ENCODE results near the gene ABL1. TPM values are rescaled to one million over a fixed set of nuclear protein-coding genes. Genes with fewer than 3 reads are reported as not detected.

Gene ABL1
- total RNA-seq: 100 to 1,000 TPM in 1 of 2 donors, 10 to 100 TPM in 1; 62.8 to 123 TPM

DNA sequence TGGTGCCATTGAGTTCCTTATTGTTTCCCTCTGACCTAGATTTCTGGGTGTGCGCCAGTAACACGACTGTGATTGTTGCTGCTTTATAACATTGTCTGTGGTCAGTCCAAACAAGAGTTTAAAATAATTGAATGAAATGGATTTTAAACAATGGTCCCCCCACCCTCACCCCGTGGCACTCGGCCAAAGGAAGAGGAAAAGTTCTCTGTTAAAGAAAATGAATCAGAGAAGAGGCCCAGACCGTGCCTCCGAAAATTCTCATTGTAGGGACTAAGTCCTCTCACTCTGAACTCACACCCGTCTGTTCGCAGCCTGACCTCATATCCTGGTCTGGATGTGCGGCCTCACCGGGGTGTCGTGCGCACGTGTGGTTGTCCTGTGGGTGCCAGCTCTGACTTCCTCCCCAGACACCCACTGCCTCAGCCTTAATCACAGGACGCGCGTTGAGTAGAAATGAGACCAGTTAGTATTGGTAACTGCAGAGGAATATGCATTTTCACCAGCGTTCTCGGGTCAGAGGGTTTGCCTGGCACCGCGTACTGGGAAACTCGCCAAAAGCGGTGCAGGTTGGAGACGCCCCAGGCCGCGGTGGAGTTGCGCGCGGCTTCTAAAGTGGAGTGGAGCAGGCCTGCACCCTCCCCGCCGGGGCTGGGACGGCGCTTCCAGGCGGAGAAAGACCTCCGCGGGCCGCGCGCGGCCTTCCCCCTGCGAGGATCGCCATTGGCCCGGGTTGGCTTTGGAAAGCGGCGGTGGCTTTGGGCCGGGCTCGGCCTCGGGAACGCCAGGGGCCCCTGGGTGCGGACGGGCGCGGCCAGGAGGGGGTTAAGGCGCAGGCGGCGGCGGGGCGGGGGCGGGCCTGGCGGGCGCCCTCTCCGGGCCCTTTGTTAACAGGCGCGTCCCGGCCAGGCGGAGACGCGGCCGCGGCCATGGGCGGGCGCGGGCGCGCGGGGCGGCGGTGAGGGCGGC, at the start of gene ABL1:
ABL1 (plus strand) TSS at position 884 of the 966 bp plus-strand sequence. CDS start 193 bp downstream, outside the sequence.
- TF ChIP-seq, protein P1, sequence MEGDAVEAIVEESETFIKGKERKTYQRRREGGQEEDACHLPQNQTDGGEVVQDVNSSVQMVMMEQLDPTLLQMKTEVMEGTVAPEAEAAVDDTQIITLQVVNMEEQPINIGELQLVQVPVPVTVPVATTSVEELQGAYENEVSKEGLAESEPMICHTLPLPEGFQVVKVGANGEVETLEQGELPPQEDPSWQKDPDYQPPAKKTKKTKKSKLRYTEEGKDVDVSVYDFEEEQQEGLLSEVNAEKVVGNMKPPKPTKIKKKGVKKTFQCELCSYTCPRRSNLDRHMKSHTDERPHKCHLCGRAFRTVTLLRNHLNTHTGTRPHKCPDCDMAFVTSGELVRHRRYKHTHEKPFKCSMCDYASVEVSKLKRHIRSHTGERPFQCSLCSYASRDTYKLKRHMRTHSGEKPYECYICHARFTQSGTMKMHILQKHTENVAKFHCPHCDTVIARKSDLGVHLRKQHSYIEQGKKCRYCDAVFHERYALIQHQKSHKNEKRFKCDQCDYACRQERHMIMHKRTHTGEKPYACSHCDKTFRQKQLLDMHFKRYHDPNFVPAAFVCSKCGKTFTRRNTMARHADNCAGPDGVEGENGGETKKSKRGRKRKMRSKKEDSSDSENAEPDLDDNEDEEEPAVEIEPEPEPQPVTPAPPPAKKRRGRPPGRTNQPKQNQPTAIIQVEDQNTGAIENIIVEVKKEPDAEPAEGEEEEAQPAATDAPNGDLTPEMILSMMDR (IDR thresholded peaks at IDR 0.05): no peak
- ATAC-seq (ENCODE audit: insufficient number of reproducible peaks, low FRiP score, low read depth) (peak; percentile 48), DNase-seq (ENCODE audit: low spot score) (peak; percentile 56)
- Histone ChIP-seq H3K27ac (peak within 1 kb of the TSS; percentile 91 to 92), H3K9me3 (no peaks in the 10 kb centered on the region), H3K4me1 (ENCODE audit: control insufficient read depth in 1 of 2, low read depth in 2 of 2) (peaks cover 21 to 45% of the 10 kb centered on the region in 2 donors), H3K4me3 (peak within 1 kb of the TSS; percentile 86), H3K36me3 (no peaks in the 10 kb centered on the region), H3K27me3 (replicated peaks; ENCODE audit: insufficient read depth) (no peaks in the 10 kb centered on the region)

DNA sequence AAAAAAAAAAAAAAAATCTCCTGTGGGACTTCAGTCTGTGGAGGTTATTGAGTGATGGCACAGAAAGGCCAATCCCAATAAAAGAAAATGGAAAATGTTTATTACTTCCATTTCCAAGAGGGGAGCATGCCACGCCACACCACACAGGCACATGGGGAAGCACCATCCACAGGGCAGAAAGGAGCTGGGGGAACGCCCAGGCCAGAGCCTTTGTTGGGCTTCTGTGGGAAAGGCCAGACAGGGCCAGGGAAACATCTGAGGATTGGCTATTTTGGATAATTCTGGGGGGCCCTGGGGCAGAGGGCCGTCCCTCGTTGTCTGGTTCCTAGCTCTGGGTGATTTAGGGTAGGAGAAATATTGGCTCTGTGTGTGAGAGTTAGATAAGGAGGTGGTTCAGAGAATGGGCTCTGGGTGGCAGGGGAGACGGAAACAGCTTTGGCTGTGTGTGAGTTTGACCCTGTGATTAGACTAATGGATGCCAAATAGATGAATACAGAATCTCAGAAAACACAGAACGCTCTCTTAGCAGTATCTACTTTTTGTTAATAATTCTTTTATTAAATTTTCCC, 49.0 kb upstream of the ABL1 start:
- TF ChIP-seq, protein P1 (IDR thresholded peaks at IDR 0.05): no peak
- peak overlapping the region; percentile 62 to 63 for H3K27ac ChIP-seq
- peak overlapping the region; percentile 30 for H3K4me3 ChIP-seq
- peaks cover 17 to 56% of the 10 kb centered on the region in 2 donors for H3K4me1 ChIP-seq (ENCODE audit: control insufficient read depth in 1 of 2, low read depth in 2 of 2)
- H3K9me3 ChIP-seq: peaks cover 7% of the 10 kb centered on the region
- H3K27me3 ChIP-seq (replicated peaks; ENCODE audit: insufficient read depth): no peaks in the 10 kb centered on the region
- no peak for DNase-seq (ENCODE audit: low spot score)
- no peaks in the 10 kb centered on the region for H3K36me3 ChIP-seq
- no peak for ATAC-seq (ENCODE audit: insufficient number of reproducible peaks, low FRiP score, low read depth)

DNA sequence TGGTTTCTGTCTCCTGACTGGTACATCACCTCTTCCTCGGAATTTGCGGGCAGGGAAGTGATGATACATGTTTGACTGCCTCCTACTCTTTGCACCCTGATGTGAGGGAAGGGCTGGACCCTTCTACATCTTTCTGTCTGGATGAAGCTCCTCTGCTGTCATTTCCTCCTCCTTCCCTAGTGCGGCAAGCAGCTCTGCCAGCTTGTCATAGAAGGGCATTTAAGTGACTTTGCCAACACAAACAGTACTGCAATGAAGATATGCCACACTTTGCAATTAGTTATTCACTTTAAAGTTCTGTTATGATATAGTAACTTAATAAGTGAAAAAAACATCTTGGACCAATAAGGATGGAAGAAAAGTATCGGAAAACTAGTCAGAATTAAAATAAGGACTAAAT, 48.5 kb upstream of the ABL1 start:
- H3K27ac ChIP-seq: peak overlapping the region in 1 of 2 donors; percentile 63
- H3K36me3 ChIP-seq: no peaks in the 10 kb centered on the region
- ATAC-seq (ENCODE audit: insufficient number of reproducible peaks, low FRiP score, low read depth) (no peak), DNase-seq (ENCODE audit: low spot score) (no peak)
- TF ChIP-seq, protein P1 (IDR thresholded peaks at IDR 0.05): no peak
- no peaks in the 10 kb centered on the region for H3K27me3 ChIP-seq (replicated peaks; ENCODE audit: insufficient read depth)
- H3K4me3 ChIP-seq: peak overlapping the region; percentile 30
- H3K4me1 ChIP-seq (ENCODE audit: control insufficient read depth in 1 of 2, low read depth in 2 of 2): peaks cover 14 to 53% of the 10 kb centered on the region in 2 donors
- peaks cover 7% of the 10 kb centered on the region for H3K9me3 ChIP-seq

DNA sequence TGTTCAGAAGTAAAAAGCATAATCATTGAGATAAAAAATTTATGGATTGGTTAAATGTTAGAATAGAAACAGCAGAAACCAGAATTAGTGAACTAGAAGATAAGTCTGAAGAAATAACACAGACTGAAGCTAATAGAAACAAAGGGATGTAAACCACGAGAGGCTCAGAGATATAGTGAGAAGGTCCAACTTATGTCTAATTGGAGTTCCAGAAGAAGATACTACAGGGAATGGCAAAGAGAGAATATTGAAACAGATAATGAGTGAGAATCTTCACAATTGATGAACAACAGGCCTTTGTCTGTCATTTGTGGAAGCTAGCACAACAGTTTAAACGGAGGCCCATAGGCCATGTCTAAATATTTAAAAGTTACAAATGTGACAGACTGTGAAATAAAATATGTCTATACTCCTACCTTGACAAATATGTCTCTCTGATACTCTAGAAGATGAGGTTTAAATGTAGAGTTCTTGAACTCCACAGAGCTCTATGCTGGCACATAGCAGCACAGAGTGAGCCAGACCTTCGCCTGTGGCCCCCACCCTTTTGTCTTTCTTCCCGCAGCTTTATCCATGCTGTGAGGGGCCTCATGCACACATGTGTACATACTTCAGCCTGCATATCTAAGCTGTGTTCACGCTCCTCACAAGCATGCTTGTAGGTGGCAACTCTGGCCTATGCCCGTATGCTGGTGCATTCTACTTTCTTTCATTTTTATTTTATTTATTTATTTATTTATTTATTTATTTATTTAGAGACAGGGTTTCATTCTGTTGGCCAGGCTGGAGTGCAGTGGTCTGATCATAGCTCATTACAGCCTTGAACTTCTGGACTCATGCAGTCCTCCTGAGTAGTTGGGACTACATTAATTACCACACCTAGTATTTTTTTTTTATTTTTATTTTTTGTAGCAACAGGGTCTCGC, 45.0 kb upstream of the ABL1 start:
- Histone ChIP-seq H3K4me3 (no peak overlapping the region), H3K36me3 (no peaks in the 10 kb centered on the region), H3K9me3 (peaks cover 7% of the 10 kb centered on the region), H3K27me3 (replicated peaks; ENCODE audit: insufficient read depth) (no peaks in the 10 kb centered on the region), H3K27ac (no peak overlapping the region), H3K4me1 (ENCODE audit: control insufficient read depth in 1 of 2, low read depth in 2 of 2) (peaks cover 12 to 39% of the 10 kb centered on the region in 2 donors)
- ATAC-seq (ENCODE audit: insufficient number of reproducible peaks, low FRiP score, low read depth) (no peak), DNase-seq (ENCODE audit: low spot score) (no peak)
- TF ChIP-seq, protein P1 (IDR thresholded peaks at IDR 0.05): no peak
